HAP-1 (cell line): ENCODE results near the gene WDR5B.
"Not testable (repeated sequence)": the region's sequence is repeated elsewhere in the genome, so short reads cannot be mapped to it uniquely, and the experiment has no call there.

Experiments
- DNase-seq, 2 experiments: peaks; one replicate each; pipeline ENCODE4 v3.0.0-alpha.2; 2016 to 2020; ENCODE audit warnings: low spot score in 2 of 2
- H3K27me3 ChIP-seq: fragments of 250-450 bp; sonication (Bioruptor Pico); 2 replicates; pipeline ENCODE4 v1.5.1; 2020; ENCODE audit warnings: low read depth, mild to moderate bottlenecking, moderate library complexity
- H3K36me3 ChIP-seq: fragments of 250-450 bp; sonication (Bioruptor Pico); replicated peaks from 2 replicates; pipeline ENCODE4 v1.5.1; 2020; ENCODE audit warnings: mild to moderate bottlenecking
- H3K4me1 ChIP-seq: fragments of 250-450 bp; sonication (Bioruptor Pico); 2 replicates; pipeline ENCODE4 v1.5.1; 2020; ENCODE audit warnings: mild to moderate bottlenecking
- H3K4me3 ChIP-seq: fragments of 250-450 bp; sonication (Bioruptor Pico); 2 replicates; pipeline ENCODE4 v1.5.1; 2020; ENCODE audit warnings: mild to moderate bottlenecking, moderate library complexity
- H3K9me3 ChIP-seq: fragments of 250-450 bp; sonication (Bioruptor Pico); 2 replicates; pipeline ENCODE4 v1.5.1; 2020; ENCODE audit warnings: mild to moderate bottlenecking, moderate library complexity
- in situ Hi-C: fragments of 300-500 bp; cut with MboI; formaldehyde crosslinking; loops from 3 replicates; pipeline ENCODE4 v1.14.3; 2020; ENCODE audit warnings: low sequenced_read_pairs, inconsistent platforms, mixed read lengths

Gene WDR5B

GRCh38 chr3:122377975-122378374 is 37.9 kb downstream of the WDR5B start:
- in situ Hi-C loops, result no loop called here
- no peaks in the 10 kb centered on the region for H3K36me3 ChIP-seq
- no peak for DNase-seq
- no peaks in the 10 kb centered on the region for H3K9me3 ChIP-seq
- H3K4me1 ChIP-seq, result no peaks in the 10 kb centered on the region; the same call in 1 of the 2 replicates
- H3K27me3 ChIP-seq, result no peaks in the 10 kb centered on the region
- H3K4me3 ChIP-seq, result no peak overlapping the region

GRCh38 chr3:122374034-122374433 is 41.8 kb downstream of the WDR5B start:
- in situ Hi-C loops, result no loop called here
- Histone ChIP-seq H3K4me1 (no peaks in the 10 kb centered on the region), H3K27me3 (no peaks in the 10 kb centered on the region), H3K9me3 (no peaks in the 10 kb centered on the region), H3K4me3 (no peak overlapping the region), H3K36me3 (peaks cover 9% of the 10 kb centered on the region)
- no peak for DNase-seq

GRCh38 chr3:122366379-122366749 is 49.5 kb downstream of the WDR5B start:
- H3K4me3 ChIP-seq, result no peak overlapping the region
- H3K4me1 ChIP-seq, result peaks cover 8% of the 10 kb centered on the region
- H3K27me3 ChIP-seq, result no peaks in the 10 kb centered on the region
- H3K36me3 ChIP-seq, result peaks cover 61% of the 10 kb centered on the region
- no peaks in the 10 kb centered on the region for H3K9me3 ChIP-seq
- in situ Hi-C loops, result no loop called here
- no peak for DNase-seq

- H3K9me3 ChIP-seq, H3K4me3 ChIP-seq, in situ Hi-C loops, H3K27me3 ChIP-seq, H3K4me1 ChIP-seq, DNase-seq: not testable (repeated sequence)
- H3K36me3 ChIP-seq, result peaks cover 59% of the 10 kb centered on the region
Observed at GRCh38 chr3:122365582-122366378, 50.1 kb downstream of the WDR5B start.

GRCh38 chr3:122365073-122365472 is 50.8 kb downstream of the WDR5B start:
- DNase-seq, result no peak
- peaks cover 55% of the 10 kb centered on the region for H3K36me3 ChIP-seq
- no peaks in the 10 kb centered on the region for H3K27me3 ChIP-seq
- no peak overlapping the region for H3K4me3 ChIP-seq
- H3K4me1 ChIP-seq, result peaks cover 8% of the 10 kb centered on the region
- H3K9me3 ChIP-seq, result no peaks in the 10 kb centered on the region
- in situ Hi-C loops, result no loop called here

- peaks cover 55% of the 10 kb centered on the region for H3K36me3 ChIP-seq
- H3K4me1 ChIP-seq, result peaks cover 8% of the 10 kb centered on the region
- H3K27me3 ChIP-seq, result no peaks in the 10 kb centered on the region
- in situ Hi-C loops, result no loop called here
- no peak for DNase-seq
- H3K4me3 ChIP-seq, result no peak overlapping the region
- H3K9me3 ChIP-seq, result no peaks in the 10 kb centered on the region
Observed at GRCh38 chr3:122364490-122364889, 51.4 kb downstream of the WDR5B start.
